ENCODE data around the gene CD200.

DNA sequence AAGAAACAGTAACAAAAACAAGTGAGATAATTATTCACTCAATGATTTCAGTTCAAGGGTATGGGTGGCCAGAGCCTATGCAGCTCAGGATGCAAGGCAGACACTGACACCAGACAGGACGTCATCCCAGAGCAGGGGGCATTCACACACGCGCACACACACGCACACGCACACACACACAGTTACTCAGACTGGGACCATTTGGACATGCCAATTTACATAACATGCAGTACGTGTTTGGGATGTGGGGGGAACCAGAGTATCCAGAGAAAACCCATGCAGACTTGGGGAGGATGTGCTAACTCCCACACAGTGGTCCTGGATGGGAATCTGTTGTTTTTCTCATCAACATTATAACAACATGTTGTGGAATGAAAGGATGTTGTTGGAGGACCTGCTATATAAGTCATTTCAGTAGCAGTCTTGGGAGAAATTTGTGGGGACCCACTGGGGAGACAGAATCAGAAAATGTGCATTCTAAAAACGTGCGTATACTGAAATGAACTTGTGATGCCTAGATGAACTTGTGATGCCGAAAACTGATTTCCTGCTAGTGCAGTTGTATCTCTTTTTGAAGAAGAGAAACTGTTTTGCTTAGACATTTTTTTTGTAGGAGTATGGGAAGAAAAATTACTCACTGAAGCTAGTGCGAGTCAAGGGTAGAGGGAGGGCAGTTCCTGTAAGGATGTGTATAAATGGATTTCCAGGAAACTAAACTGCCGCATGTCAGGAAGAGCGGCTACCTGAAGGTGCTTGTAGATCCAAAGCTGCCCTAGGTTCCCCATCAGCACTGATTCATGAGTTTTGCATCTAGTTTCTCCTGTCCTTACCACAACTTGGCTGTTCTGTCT lies 25.2 kb downstream of the CD200 start:
- no peak for TF ChIP-seq POLR2A (IDR thresholded peaks at IDR 0.05)
- no peak for TF ChIP-seq CTCF (IDR thresholded peaks at IDR 0.05)

Data from Peyer's patch (tissue), 4 donors.